ENCODE results near the gene AOPEP.

DNA sequence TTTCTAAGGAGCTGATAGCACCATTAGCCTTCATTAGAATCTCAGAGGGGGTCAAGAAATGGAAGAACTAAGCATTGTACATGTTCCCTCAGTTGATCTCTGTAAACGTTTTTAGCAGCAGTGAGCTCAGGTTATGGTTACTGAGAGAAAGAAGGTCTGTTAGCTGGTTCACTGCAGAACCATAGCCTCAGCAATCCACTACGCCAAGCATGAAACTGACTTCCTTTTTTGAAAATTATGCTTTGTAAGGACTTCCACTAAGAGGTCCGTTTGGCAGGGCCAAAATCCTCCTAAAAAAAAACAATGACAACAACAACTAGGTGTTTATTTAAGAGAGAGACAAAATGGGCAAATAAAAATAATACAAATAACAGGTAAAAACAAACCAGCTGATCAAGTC lies 273.3 kb downstream of the AOPEP start:
- TF ChIP-seq, protein P1, sequence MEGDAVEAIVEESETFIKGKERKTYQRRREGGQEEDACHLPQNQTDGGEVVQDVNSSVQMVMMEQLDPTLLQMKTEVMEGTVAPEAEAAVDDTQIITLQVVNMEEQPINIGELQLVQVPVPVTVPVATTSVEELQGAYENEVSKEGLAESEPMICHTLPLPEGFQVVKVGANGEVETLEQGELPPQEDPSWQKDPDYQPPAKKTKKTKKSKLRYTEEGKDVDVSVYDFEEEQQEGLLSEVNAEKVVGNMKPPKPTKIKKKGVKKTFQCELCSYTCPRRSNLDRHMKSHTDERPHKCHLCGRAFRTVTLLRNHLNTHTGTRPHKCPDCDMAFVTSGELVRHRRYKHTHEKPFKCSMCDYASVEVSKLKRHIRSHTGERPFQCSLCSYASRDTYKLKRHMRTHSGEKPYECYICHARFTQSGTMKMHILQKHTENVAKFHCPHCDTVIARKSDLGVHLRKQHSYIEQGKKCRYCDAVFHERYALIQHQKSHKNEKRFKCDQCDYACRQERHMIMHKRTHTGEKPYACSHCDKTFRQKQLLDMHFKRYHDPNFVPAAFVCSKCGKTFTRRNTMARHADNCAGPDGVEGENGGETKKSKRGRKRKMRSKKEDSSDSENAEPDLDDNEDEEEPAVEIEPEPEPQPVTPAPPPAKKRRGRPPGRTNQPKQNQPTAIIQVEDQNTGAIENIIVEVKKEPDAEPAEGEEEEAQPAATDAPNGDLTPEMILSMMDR (IDR thresholded peaks at IDR 0.05): no peak
- TF ChIP-seq POLR2A (IDR thresholded peaks at IDR 0.05): no peak

All from thyroid gland (tissue), 4 donors.